ENCODE results near the gene SNRPA. TPM values are rescaled to one million over a fixed set of nuclear protein-coding genes. Genes with fewer than 3 reads are reported as not detected.
"Not testable (repeated sequence)": the region's sequence is repeated elsewhere in the genome, so short reads cannot be mapped to it uniquely, and the experiment has no call there.

The SNRPA gene
- polyA plus RNA-seq, 3 donors, result 95.6 to 114 (median 103) TPM

DNA sequence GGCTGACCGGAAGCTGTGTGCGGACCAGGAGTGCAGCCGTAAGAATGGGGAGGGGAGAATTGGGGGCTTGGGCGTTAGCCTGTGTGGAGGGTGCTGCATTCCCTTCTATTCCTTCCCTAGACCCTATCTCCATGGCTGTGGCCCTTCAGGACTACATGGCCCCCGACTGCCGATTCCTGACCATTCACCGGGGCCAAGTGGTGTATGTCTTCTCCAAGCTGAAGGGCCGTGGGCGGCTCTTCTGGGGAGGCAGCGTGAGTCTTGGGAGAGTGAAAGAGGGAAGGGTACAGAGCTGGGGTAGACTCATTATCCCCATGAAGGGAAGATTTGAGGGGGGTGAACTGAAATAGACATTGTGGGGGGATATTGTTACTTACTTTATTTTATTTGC is 24.6 kb downstream of the SNRPA start:
- DNase-seq (ENCODE audit: low read depth in 3 of 3, low spot score in 2 of 3), result no peak

GRCh38 chr19:40776364-40776763 is 25.4 kb downstream of the SNRPA start:
- DNase-seq (ENCODE audit: low read depth in 3 of 3, low spot score in 2 of 3), result no peak

DNA sequence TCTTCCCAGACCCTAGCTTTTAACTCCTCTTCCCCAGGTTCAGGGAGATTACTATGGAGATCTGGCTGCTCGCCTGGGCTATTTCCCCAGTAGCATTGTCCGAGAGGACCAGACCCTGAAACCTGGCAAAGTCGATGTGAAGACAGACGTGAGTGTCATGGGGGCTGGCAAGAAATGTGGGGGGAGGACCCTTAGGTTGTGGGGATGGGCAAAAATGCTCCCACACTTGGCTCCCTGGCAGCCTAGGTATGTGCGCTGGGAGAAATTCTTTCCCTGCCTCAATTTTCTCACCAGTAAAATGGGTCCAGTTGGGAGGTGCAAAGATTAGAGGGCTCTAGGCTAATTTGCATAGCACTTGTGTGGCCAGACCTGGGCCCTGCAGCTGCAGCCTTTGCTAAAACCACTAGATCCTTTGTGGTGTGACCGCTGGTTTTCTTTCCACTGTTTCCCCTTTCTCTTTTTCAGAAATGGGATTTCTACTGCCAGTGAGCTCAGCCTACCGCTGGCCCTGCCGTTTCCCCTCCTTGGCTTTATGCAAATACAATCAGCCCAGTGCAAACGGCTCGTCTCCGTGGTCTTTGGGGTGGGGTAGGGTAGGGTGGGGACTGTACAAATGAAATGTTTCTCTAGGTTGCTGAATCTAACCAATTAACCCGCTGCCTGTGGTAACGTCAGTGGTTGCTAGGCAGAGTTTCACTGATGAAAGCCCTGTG is 26.1 kb downstream of the SNRPA start:
- peak; percentile 85 to 89 (median 89) for DNase-seq (ENCODE audit: low read depth in 3 of 3, low spot score in 2 of 3)

DNA sequence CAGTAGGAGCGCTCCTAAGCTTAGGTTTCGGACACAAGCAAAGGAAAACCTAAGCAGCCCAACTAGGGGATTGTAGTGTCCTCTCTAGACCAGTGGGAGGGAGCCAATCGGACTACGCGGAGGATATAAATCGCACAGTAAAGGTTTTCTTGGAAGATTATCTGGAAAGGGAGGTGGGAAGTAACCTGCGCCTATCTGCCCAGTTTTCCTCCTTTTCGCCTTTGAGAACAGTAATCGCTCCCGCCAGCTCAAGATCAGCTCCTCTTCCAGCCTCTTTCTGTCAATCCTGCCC is 26.6 kb downstream of the SNRPA start:
- DNase-seq (ENCODE audit: low read depth in 3 of 3, low spot score in 2 of 3), result no peak

DNA sequence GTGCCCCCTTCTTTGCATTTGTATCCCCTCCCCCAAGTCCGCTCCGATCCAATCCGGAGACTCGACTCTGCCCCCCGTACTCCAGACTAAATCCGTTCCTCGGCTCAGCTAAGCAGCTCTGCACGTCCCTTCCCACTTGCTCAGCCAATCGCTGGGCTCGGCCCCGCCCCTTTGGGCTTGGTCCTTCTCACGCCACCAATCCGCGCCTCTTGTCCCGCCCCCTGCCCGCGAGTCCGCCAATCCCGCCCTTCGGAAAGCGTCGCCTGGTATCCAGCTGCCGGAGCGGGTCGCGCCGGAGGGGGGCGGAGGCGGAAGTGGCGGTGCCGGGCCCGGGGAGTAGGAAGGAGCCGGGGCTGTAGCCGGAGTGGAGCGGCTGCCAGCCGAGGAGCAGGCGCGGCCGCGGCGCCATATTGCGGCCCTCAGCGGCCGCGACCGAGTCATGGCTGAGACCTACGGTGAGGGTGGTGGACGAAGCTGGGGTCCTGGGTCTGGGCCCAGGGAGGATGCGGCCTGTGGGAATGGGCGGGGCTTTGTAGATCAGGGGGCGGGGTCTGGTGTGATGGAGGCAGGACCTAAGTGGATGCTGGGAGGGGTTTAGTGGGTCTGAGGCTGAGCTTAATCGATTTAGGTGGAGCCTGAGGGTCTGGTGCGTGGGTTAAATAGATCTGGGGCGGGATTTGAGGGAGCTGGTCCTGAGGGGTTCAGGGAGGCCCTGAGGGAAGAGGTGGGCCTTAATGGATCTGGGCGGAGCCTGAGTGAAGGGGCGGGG is 27.1 kb downstream of the SNRPA start, which contains the start of gene RAB4B:
TSS of gene RAB4B (plus strand) at position 311 of the 769 bp plus-strand sequence. CDS start at position 440, 129 bp downstream.
- peak; percentile 97 to 99 (median 99) for DNase-seq (ENCODE audit: low read depth in 3 of 3, low spot score in 2 of 3)

GRCh38 chr19:40778706-40779284 is 27.8 kb downstream of the SNRPA start:
- DNase-seq (ENCODE audit: low read depth in 3 of 3, low spot score in 2 of 3), result no peak

DNA sequence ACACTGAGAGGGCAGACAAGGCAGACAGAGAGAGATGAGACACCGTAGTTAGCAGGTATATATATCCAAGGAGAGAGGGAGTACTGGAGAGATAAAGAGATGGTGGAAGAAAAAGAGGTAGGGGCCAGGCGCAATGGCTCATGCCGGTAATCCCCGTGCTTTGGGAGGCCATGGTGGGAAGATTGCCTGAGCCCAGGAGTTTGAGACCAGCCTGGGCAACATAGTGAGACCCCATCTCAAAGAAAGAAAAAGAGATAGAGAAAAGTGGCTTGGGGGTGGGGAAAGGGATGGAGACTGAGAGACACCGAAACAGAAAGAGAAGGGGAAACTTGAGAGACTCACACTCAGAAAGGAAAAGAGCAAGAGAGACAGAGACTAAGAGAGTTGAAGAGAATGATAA is 29.6 kb downstream of the SNRPA start:
- no peak for DNase-seq (ENCODE audit: low read depth in 3 of 3, low spot score in 2 of 3)

DNA sequence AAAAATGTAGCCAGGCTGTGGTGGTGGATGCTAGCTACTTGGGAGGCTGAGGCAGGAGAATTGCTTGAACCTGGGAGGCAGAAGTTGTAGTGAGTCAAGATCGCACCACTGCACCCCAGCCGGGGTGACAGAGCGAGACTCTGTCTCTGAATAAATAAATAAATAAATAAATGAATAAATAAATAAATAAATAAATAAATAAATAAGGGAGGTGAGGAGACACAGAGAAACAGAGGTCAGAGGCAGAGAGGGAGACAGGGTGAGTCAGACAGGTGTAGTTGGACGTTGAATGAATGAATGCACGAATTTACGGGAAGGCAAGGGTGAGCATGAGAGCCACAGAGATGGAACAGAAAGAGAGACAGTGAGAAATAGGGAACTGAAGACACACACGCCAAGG is 30.1 kb downstream of the SNRPA start:
- DNase-seq (ENCODE audit: low read depth in 3 of 3, low spot score in 2 of 3), result no peak

- DNase-seq (ENCODE audit: low read depth in 3 of 3, low spot score in 2 of 3), result no peak
Measured at GRCh38 chr19:40783711-40784110, 32.7 kb downstream of the SNRPA start.

DNA sequence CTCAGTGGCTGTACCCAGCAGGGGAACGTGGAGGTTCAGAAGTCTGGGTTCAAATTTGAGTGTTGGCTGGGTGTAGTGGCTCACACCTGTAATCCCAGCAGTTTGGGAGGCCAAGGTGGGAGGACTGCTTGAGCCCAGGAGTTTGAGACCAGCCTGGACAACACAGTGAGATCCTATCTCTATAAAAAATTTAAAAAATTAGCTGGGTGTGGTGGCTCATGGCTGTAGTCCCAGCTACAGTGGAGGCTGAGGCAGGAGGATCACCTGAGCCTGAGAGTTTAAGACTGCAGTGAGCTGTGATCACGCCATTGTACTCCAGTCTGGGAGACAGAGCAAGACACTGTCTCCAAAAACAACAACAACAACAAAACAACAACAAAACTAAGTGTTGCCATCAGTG is 33.1 kb downstream of the SNRPA start:
- DNase-seq (ENCODE audit: low read depth in 3 of 3, low spot score in 2 of 3), result not testable (repeated sequence)

DNA sequence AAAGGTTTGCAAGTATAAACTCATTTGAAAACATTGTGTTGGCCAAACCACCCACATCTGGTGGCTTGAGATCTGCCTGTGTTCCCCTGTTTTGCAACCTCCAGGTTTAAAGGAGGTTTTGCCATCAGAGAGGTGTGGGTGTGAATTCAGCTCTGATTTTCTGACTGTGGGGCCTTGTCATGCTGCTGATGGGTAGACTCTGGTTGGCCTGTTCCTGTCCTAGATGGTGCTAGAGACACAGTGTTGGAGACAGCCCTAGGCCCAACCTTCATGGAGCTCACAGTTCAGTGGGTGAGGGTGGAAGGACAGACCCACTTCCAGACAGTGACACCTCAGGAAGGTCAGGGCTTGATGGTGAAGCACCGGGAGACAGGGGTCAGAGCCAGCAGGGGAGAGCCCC is 34.5 kb downstream of the SNRPA start:
- no peak for DNase-seq (ENCODE audit: low read depth in 3 of 3, low spot score in 2 of 3)

DNA sequence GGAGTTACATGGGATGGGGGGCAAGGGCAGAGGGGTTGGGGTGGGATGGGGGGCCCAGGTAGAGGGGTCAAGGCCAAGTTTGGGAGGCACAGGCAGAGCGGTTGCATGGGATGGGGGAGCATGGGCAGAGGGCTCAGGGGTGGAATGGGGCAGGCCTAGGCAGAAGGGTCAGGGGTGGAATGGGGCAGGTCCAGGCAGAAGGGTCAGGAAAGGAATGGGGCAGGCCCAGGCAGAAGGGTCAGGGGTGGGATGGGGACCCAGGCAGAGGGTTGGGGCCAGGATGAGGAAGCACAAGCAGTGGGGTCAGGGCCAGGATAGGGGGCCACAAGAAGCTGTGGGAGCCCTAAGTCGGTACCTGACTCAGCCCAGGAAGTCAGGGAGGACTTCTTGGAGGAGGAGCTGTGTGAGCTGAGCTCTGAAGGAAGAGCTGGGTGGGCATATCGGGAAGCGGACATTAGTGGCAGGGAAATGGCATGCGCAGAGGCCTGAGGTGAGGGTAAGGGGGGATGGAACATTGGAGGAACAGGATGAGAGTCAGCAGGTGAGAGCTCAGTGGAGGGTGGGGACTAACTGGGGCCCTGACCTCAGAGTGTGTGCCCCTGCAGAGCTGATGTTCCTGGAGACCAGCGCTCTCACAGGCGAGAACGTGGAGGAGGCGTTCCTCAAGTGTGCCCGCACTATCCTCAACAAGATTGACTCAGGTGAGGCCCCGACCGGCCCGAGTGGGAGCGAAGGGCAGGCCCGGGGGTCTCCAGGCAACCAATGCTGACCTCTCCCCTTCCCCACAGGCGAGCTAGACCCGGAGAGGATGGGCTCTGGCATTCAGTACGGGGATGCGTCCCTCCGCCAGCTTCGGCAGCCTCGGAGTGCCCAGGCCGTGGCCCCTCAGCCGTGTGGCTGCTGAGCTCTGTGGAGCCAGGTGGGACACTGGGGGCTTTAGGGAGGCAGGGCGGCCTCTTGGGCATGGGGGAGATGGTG is 35.3 kb downstream of the SNRPA start:
- no peak for DNase-seq (ENCODE audit: low read depth in 3 of 3, low spot score in 2 of 3)

DNA sequence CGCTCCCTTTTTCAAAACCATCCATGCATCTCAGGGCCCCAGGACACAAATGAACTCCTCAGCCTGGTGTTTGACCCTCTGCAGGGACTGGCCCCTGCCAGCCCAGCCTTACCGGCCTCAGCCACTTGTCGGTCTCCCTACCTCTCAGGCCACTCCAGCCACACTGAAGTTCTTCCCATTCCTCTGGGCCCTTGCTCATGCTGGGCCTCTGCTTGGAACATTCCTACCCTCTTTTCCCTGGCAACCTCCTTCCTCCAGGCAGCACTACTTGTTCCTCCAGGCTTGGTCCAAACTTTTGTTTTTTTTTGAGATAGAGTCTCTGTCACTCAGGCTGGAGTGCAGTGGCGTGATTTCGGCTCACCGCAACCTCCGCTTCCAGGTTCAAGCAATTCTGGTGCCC is 40.3 kb downstream of the SNRPA start:
- no peak for DNase-seq (ENCODE audit: low read depth in 3 of 3, low spot score in 2 of 3)

DNA sequence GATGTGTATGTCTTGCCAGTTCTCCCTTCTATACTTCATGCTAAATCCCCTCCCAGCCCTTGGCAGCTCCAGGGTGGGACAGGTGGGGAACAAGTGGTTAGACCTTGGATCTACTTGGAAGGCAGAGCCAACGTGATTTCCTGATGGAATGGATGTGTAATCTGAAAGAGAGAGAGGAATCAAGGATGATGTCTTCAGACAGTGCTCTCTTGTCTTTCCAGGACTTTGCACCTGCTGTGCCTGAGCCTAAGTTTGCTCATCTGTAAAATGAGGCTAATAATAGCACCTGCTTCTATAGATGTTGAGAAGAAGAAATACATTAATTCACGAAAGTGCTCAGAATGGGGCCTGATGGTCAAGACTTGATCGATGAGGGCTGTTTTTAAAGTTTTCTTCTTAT is 41.0 kb downstream of the SNRPA start:
- DNase-seq (ENCODE audit: low read depth in 3 of 3, low spot score in 2 of 3), result no peak

GRCh38 chr19:40797166-40797962 is 46.4 kb downstream of the SNRPA start:
- DNase-seq (ENCODE audit: low read depth in 3 of 3, low spot score in 2 of 3), result no peak

- no peak for DNase-seq (ENCODE audit: low read depth in 3 of 3, low spot score in 2 of 3)
Measured at GRCh38 chr19:40797963-40798682, 47.1 kb downstream of the SNRPA start.

DNA sequence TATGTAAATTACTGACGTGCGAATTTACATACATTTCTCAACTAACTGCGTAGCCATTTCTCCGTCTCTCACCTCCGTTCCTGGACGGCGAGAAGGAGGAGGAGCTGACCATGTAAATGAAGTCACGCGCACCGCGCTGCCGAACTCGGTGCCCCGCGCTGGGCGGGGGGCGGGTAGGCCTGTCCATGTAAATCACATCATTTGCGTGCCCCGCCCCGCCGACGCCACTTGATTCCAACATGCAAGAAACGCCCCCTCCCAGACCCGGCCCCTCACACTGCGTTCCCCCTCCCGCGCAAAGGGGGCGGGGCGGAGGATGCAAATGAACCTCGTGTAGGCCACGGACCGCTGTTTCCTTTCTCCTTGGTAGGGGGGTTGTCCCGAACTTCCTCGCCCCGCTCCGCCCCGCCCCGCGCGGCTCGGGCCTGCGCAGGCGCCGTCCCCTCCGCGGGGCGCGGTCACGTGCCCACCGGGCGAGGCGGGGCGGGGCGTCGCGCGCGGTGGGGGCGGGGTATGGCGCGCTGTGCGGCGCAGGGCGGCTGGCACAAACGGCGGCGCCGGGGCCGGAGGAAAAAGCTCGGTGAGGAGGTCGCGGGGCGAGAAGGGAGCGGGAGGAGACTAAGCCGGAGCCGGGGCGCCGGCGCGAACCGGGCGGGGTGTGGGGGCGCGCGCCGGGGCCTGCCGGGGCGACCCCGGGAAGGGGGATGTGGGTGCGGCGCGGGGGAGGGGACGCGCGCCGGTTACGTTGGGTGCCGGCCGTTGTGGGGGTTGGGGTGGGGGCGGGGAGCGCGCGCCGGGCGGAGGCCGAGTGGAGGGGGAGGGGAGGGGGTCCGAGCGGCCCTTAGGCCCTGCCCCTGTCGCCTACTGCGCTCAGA is 47.9 kb downstream of the SNRPA start, which contains the start of gene EGLN2:
TSS of gene EGLN2 (plus strand) at position 509 of the 875 bp plus-strand sequence. CDS start 1,382 bp downstream, outside the sequence.
- peak; percentile 95 to 100 (median 100) for DNase-seq (ENCODE audit: low read depth in 3 of 3, low spot score in 2 of 3)
